ENCODE results near the gene ALK. TPM values are rescaled to one million over a fixed set of nuclear protein-coding genes. Genes with fewer than 3 reads are reported as not detected.

ALK gene
- total RNA-seq, 1 donor from 2014 or later = not detected

GRCh38 chr2:29615841-29616240, 305.5 kb downstream of the ALK start:
- no peak overlapping the region for H3K4me3 ChIP-seq (ENCODE audit: low read depth, low read length)
- FAIRE-seq = no peak
- no peak for TF ChIP-seq CTCF (IDR thresholded peaks at IDR 0.05; ENCODE audit: insufficient read depth, low read length, severe bottlenecking)
- no peak for DNase-seq (ENCODE audit: low read depth)
- H3K27me3 ChIP-seq (ENCODE audit: control insufficient read depth, insufficient read depth, low read length) = no peaks in the 10 kb centered on the region
- no peaks in the 10 kb centered on the region for H3K36me3 ChIP-seq (ENCODE audit: control insufficient read depth, insufficient read depth, low read length)

- DNase-seq (ENCODE audit: low read depth) (no peak), FAIRE-seq (no peak)
- no peaks in the 10 kb centered on the region for H3K36me3 ChIP-seq (ENCODE audit: control insufficient read depth, insufficient read depth, low read length)
- no peak overlapping the region for H3K4me3 ChIP-seq (ENCODE audit: low read depth, low read length)
- H3K27me3 ChIP-seq (ENCODE audit: control insufficient read depth, insufficient read depth, low read length) = no peaks in the 10 kb centered on the region
- TF ChIP-seq CTCF (IDR thresholded peaks at IDR 0.05; ENCODE audit: insufficient read depth, low read length, severe bottlenecking) = no peak
Observed at GRCh38 chr2:29615183-29615582, 306.2 kb downstream of the ALK start.

GRCh38 chr2:29614295-29614830, 307.0 kb downstream of the ALK start:
- Histone ChIP-seq H3K36me3 (ENCODE audit: control insufficient read depth, insufficient read depth, low read length) (no peaks in the 10 kb centered on the region), H3K27me3 (ENCODE audit: control insufficient read depth, insufficient read depth, low read length) (no peaks in the 10 kb centered on the region), H3K4me3 (ENCODE audit: low read depth, low read length) (no peak overlapping the region)
- TF ChIP-seq CTCF (IDR thresholded peaks at IDR 0.05; ENCODE audit: insufficient read depth, low read length, severe bottlenecking) = no peak
- FAIRE-seq = no peak
- DNase-seq (ENCODE audit: low read depth) = no peak

- Histone ChIP-seq H3K4me3 (ENCODE audit: low read depth, low read length) (no peak overlapping the region), H3K36me3 (ENCODE audit: control insufficient read depth, insufficient read depth, low read length) (no peaks in the 10 kb centered on the region), H3K27me3 (ENCODE audit: control insufficient read depth, insufficient read depth, low read length) (no peaks in the 10 kb centered on the region)
- FAIRE-seq = no peak
- no peak for DNase-seq (ENCODE audit: low read depth)
- no peak for TF ChIP-seq CTCF (IDR thresholded peaks at IDR 0.05; ENCODE audit: insufficient read depth, low read length, severe bottlenecking)
Observed at GRCh38 chr2:29613792-29614266, 307.6 kb downstream of the ALK start.

- FAIRE-seq (no peak), DNase-seq (ENCODE audit: low read depth) (no peak)
- no peak for TF ChIP-seq CTCF (IDR thresholded peaks at IDR 0.05; ENCODE audit: insufficient read depth, low read length, severe bottlenecking)
- no peaks in the 10 kb centered on the region for H3K27me3 ChIP-seq (ENCODE audit: control insufficient read depth, insufficient read depth, low read length)
- H3K4me3 ChIP-seq (ENCODE audit: low read depth, low read length) = no peak overlapping the region
- no peaks in the 10 kb centered on the region for H3K36me3 ChIP-seq (ENCODE audit: control insufficient read depth, insufficient read depth, low read length)
Observed at GRCh38 chr2:29613067-29613466, 308.3 kb downstream of the ALK start.

- no peak overlapping the region for H3K4me3 ChIP-seq (ENCODE audit: low read depth, low read length)
- no peaks in the 10 kb centered on the region for H3K27me3 ChIP-seq (ENCODE audit: control insufficient read depth, insufficient read depth, low read length)
- no peak for TF ChIP-seq CTCF (IDR thresholded peaks at IDR 0.05; ENCODE audit: insufficient read depth, low read length, severe bottlenecking)
- H3K36me3 ChIP-seq (ENCODE audit: control insufficient read depth, insufficient read depth, low read length) = no peaks in the 10 kb centered on the region
- DNase-seq (ENCODE audit: low read depth) (no peak), FAIRE-seq (peak; percentile 28)
Observed at GRCh38 chr2:29612568-29612967, 308.8 kb downstream of the ALK start.
